Mesothelial cell of epicardium (in vitro differentiated cells): ENCODE measurements around the gene ATF3. TPM values are rescaled to one million over a fixed set of nuclear protein-coding genes. Genes with fewer than 3 reads are reported as not detected.

Experiments used
- DNase-seq, 2 experiments: peaks; one replicate each; pipeline ENCODE4 v3.0.0; 2021; ENCODE audit warnings: low spot score in 2 of 2; ENCODE audit not compliant: unreplicated experiment in 2 of 2
- H3K27ac Mint-ChIP-seq: 2 replicates; pipeline ENCODE4 v1.8.0; 2021; ENCODE audit warnings: mixed read lengths
- H3K27me3 Mint-ChIP-seq: 2 replicates; pipeline ENCODE4 v1.8.0; 2021; ENCODE audit warnings: low read depth, mixed read lengths
- H3K36me3 Mint-ChIP-seq: 2 replicates; pipeline ENCODE4 v1.8.0; 2021; ENCODE audit warnings: mixed read lengths
- H3K4me1 Mint-ChIP-seq: 2 replicates; pipeline ENCODE4 v1.8.0; 2021; ENCODE audit warnings: mixed read lengths
- H3K4me3 Mint-ChIP-seq: 2 replicates; pipeline ENCODE4 v1.8.0; 2021; ENCODE audit warnings: mild to moderate bottlenecking, moderate library complexity, mixed read lengths
- H3K9me3 Mint-ChIP-seq: 2 replicates; pipeline ENCODE4 v1.8.0; 2021; ENCODE audit warnings: mixed read lengths
- CTCF ChIP-seq: fragments of 200-600 bp; sonication (generic); IDR thresholded peaks from one replicate; pipeline ENCODE4 v1.5.0; 2021; ENCODE audit warnings: antibody characterized with exemption; ENCODE audit not compliant: unreplicated experiment
- total RNA-seq: library from RNA; stranded (reverse); gene quantifications from 3 replicates; pipeline ENCODE4 v1.2.1, GENCODE V29; 2021

Gene ATF3
- total RNA-seq, 1 donor from 2014 or later = 147 TPM

- no peak overlapping the region for H3K4me3 Mint-ChIP-seq
- H3K27me3 Mint-ChIP-seq = no peaks in the 10 kb centered on the region
Observed at GRCh38 chr1:212582808-212583615, 25.5 kb upstream of the ATF3 start.

GRCh38 chr1:212583643-212584042, 24.9 kb upstream of the ATF3 start:
- no peak for DNase-seq
- no peak overlapping the region for H3K4me3 Mint-ChIP-seq
- peaks cover 16% of the 10 kb centered on the region for H3K4me1 Mint-ChIP-seq
- no peak overlapping the region for H3K27ac Mint-ChIP-seq
- peaks cover under 1% of the 10 kb centered on the region for H3K9me3 Mint-ChIP-seq
- peaks cover under 1% of the 10 kb centered on the region for H3K36me3 Mint-ChIP-seq
- peaks cover 2% of the 10 kb centered on the region for H3K27me3 Mint-ChIP-seq
- no peak for TF ChIP-seq CTCF

More at GRCh38 chr1:212582808-212583615, 25.5 kb upstream of the ATF3 start:
- TF ChIP-seq CTCF = no peak
- Mint-ChIP-seq H3K4me1 (peaks cover 13% of the 10 kb centered on the region), H3K36me3 (peaks cover 5% of the 10 kb centered on the region), H3K9me3 (peaks cover 7% of the 10 kb centered on the region), H3K27ac (no peak overlapping the region)
- no peak for DNase-seq

GRCh38 chr1:212584092-212584886, 24.3 kb upstream of the ATF3 start:
- Mint-ChIP-seq H3K27me3 (peaks cover 2% of the 10 kb centered on the region), H3K36me3 (no peaks in the 10 kb centered on the region)
- TF ChIP-seq CTCF = no peak

GRCh38 chr1:212585210-212585609, 23.4 kb upstream of the ATF3 start:
- no peak for DNase-seq
- H3K27ac Mint-ChIP-seq = no peak overlapping the region
- no peak overlapping the region for H3K4me3 Mint-ChIP-seq
- peaks cover 16% of the 10 kb centered on the region for H3K4me1 Mint-ChIP-seq
- TF ChIP-seq CTCF = no peak
- no peaks in the 10 kb centered on the region for H3K36me3 Mint-ChIP-seq
- peaks cover 2% of the 10 kb centered on the region for H3K27me3 Mint-ChIP-seq
- no peaks in the 10 kb centered on the region for H3K9me3 Mint-ChIP-seq

More at GRCh38 chr1:212584092-212584886, 24.3 kb upstream of the ATF3 start:
- H3K4me3 Mint-ChIP-seq = no peak overlapping the region
- peaks cover 16% of the 10 kb centered on the region for H3K4me1 Mint-ChIP-seq
- no peak overlapping the region for H3K27ac Mint-ChIP-seq
- H3K9me3 Mint-ChIP-seq = no peaks in the 10 kb centered on the region
- no peak for DNase-seq

GRCh38 chr1:212586206-212587015, 22.1 kb upstream of the ATF3 start:
- H3K4me3 Mint-ChIP-seq = no peak overlapping the region
- H3K27ac Mint-ChIP-seq = peak overlapping the region; percentile 48
- no peaks in the 10 kb centered on the region for H3K9me3 Mint-ChIP-seq
- H3K4me1 Mint-ChIP-seq = peaks cover 16% of the 10 kb centered on the region
- peaks cover 2% of the 10 kb centered on the region for H3K27me3 Mint-ChIP-seq
- DNase-seq = no peak
- H3K36me3 Mint-ChIP-seq = no peaks in the 10 kb centered on the region
- no peak for TF ChIP-seq CTCF
